ENCODE measurements around the gene FADS1.

The FADS1 gene

GRCh38 chr11:61775106-61775505 is 41.7 kb downstream of the FADS1 start:
- DNase-seq, result no peak

DNA sequence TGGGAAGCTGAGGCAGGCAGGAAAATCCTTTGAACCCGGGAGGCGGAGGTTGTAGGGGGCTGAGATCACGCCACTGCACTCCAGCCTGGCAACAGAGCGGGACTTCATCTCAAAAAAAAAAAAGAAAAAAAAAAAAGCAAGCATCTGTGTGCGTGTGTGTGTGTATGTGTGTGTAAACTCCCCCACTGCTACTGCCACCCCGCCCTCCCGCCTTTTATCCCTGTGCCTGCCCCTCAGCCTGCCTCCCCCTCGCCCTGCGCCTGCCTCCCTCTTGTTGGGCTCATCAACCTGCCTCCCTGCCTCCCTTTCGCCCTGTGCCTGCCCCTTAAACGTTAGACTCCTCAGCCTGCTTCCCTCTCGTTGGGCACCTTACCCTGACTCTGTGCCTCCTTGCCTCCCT is 42.4 kb downstream of the FADS1 start:
- DNase-seq, result no peak

GRCh38 chr11:61773809-61774208 is 43.0 kb downstream of the FADS1 start:
- DNase-seq, result no peak

DNA sequence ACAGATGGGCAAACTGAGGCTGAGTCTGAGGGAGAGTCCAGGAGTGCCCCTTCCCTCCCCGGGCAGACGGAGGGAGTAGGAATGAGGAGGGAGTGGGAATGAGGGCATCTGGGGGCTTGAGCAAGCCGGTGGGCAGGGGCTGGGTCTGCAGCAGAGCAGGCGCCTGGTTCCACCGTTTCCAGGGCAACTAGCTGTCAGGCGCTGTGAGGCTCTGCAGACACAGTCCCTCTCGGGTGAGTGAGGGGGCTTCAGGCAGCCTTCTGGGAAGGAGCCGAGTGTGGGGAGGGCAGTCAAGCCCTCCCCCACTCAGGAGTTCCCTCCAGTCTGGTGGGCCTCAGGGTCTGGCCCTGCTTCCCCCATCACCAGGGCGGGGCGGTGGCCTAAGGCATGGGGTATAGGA is 43.4 kb downstream of the FADS1 start:
- DNase-seq, result no peak

- no peak for DNase-seq
Measured at GRCh38 chr11:61771985-61772455, 44.8 kb downstream of the FADS1 start.

DNA sequence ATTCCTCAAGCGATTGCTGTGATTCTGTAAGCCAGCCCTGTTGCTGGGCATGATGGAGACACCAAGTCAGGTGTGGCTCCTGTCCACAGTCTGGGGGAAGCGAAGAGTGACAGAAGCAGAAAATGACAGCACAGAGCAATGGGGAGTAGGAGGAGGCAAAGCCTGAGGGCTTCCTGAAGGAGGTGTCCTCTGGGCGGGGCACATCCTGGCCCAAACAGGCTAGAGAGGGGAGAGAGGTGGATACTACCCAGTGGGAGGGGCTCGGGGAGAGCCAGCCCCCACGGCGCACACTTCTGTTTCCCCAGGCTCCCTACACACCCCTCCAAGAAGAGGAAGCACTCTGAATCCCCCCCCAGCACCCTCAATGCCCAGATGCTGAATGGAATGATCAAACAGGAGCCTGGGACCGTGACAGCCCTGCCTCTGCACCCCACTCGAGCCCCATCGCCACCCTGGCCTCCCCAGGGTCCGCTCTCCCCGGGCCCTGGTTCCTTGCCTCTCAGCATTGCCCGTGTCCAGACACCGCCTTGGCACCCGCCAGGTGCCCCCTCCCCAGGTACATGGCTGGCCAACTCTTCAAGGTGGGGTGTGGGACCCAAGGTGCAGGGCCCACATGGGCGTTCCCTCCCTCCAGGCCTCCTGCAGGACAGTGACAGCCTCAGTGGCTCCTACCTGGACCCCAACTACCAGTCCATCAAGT is 45.5 kb downstream of the FADS1 start:
- DNase-seq, result no peak

DNA sequence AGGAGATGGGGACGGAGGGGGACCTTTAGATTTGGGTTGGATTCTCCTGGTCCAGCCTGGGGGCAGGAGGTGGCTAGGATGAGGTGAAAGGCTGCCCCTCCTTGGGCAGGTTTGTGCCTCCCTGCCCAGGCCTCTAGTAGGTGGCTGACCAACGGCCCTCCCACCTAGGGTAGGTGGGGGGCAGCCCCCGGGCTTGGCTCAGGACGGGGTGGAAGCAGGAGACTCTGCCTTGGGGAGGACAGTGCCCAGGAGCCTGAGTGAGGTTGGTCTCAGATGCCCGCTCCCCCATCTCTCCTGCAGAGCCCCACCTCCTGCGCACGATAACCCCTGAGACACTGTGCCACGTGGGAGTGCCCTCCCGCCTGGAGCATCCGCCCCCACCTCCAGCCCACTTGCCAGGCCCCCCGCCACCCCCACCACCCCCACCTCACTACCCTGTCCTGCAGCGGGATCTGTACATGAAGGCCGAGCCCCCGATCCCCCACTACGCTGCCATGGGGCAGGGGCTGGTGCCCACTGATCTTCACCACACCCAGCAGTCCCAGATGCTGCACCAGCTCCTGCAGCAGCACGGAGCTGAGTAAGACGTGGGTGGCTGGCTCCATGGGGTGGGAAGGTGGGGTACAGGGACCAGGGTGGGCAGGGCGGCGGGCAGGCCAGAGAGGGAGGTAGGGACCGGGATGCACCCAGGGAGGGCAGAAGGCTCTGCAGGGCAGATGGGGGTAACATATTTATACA is 46.7 kb downstream of the FADS1 start:
- no peak for DNase-seq

- no peak for DNase-seq
Measured at GRCh38 chr11:61769169-61769920, 47.5 kb downstream of the FADS1 start.

GRCh38 chr11:61768376-61769076 is 48.3 kb downstream of the FADS1 start:
- DNase-seq, result no peak

GRCh38 chr11:61766353-61766841 is 50.4 kb downstream of the FADS1 start:
- DNase-seq, result no peak

DNA sequence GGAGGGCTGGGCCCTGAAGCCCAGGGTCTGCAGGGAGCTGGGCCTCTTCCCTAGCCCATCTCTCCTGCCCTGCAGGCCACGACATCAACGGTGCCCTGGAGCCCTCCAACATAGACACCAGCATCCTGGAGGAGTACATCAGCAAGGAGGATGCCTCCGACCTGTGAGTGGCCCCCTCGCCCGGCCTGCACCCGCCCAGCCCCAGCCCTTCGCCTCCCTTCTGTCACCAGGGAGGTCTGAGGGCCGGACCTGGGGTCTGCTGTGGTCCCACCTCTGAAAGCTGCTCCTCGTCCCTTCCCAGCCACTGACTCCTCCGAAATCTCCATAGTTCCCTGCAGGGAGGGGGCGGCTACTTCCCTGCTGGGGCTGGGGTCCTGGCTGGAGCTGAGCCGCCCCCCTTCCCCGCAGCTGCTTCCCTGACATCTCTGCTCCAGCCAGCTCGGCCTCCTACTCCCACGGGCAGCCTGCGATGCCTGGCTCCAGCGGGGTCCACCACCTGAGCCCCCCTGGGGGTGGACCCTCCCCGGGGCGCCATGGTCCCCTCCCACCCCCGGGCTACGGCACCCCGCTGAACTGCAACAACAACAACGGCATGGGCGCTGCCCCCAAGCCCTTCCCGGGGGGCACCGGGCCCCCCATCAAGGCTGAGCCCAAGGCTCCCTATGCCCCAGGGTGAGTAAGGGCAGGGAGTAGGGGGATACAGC is 51.1 kb downstream of the FADS1 start:
- no peak for DNase-seq

- no peak for DNase-seq
Measured at GRCh38 chr11:61764606-61765260, 52.1 kb downstream of the FADS1 start.

- no peak for DNase-seq
Measured at GRCh38 chr11:61763930-61764605, 52.7 kb downstream of the FADS1 start.

DNA sequence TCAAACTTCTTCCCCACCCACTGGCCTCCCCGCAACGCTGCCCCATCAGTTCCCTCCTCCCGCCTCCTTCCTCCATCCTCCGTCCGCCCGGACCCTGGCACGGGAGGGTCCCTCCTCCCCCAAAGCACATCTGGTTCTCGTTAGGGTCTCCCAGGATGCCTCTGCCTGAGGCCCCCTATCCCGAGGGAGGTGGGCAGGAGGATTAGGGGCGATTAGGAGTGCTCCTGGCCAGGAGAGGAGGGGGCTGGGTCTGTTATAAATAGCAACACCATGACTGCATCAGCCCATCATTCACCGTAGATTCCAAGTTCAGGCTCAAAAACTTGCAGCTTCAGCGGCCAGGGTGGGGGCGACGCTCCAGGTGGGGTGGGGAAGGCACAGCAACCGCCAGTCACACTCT is 54.0 kb downstream of the FADS1 start:
- no peak for DNase-seq

GRCh38 chr11:61762223-61762615 is 54.6 kb downstream of the FADS1 start:
- no peak for DNase-seq

DNA sequence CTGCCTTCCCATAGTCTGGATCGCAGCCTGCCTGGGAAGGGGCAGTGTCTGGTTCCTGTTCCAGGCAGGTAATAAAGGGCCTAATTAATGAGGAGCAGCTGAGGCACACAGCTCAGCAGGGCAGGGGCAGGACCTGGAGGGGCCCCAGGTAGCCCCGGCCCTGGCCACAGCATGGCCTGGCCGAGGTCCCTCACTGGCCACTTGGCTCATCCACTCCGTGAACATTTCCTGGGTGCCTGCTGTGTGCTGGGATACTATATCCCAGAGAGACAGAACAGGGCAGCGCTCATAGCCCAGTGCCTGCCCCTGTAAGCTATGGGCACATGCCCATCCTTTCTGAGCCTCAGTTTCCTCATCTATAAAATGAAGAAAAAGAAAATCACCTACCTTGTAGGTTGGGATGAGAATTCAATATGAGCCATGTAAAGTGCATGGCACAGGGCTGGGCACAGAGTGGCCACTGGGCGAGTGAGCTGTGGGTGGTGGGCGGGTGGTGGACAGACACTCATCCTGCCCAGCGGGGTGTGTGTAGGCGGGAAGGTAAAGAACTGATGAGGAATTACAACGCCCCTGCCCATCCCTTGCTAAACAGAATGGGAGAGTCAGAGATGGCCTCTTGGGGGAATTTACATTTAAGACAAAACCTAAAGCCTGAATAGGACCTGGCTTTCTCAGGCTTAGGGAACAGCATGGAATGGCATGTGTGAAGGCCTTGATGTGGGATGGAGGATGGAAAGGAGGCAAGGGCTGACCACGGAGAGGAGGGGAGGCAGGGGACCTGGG is 55.2 kb downstream of the FADS1 start:
- DNase-seq, result no peak

GRCh38 chr11:61760946-61761345 is 55.9 kb downstream of the FADS1 start:
- no peak for DNase-seq

DNA sequence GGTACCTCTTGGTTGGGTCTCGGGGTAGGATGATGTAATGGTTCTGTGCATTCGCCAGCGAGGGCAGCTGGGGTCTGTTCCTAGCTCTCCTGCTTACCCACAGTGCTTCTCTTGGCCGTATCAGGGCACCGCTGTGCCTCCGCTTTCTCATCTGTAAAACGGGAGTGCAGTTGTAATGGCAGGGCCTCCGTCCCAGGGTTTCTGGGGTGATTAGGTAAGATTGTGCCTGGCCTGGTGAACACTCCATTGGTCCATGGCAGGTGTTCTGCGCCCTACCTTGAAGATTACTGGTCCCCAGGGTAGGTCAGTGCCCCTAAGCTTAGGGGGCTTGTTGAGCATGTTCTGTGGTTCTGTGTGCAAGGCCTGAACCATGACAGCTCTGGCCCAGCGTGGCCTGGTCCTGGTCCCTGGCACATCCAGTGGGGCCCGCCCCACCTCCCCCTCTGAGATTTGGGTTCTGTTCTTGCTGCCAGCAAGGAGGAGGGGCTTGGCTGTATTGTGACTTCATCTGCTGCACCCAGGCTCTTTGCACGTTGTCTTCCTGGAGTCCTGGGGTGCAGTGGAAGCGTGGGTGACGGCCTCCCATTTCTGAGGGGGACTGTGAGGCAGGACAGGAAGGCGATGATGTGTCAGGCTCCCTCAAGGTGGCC is 59.5 kb downstream of the FADS1 start:
- DNase-seq, result no peak

- no peak for DNase-seq
Measured at GRCh38 chr11:61756452-61757212, 60.2 kb downstream of the FADS1 start.

Measured in NCI-H2171 treated with DMSO at 0.1 percent for 48 hours (cell line).